HG02588 (cell line): Measurements from ENCODE around the gene CDH10.

ENCODE experiments used
- ATAC-seq: cut with Tn5 transposase; IDR thresholded peaks from one replicate; pipeline ENCODE4 v1.9.1; 2021; ENCODE audit warnings: mild to moderate bottlenecking, moderate library complexity; ENCODE audit not compliant: unreplicated experiment

CDH10 gene

DNA sequence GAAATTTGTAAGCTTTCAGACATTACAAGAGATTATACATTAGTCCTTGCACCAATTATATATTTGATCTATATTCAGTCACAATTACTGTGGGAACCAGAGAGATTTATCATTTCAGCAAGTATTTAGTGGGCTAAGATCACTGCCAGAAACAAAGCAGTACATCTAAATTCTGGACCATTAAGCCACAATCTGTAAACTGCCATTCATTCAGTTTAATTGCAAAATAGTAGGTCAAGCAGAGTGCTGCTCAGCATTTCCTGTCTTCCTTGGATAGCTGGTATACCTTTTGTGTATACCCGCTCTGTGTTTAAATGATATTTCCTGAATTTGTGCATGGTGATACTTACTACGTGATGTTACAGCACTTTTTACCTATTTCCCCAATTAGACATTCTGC lies 42.6 kb downstream of the CDH10 start:
- ATAC-seq = no peak

DNA sequence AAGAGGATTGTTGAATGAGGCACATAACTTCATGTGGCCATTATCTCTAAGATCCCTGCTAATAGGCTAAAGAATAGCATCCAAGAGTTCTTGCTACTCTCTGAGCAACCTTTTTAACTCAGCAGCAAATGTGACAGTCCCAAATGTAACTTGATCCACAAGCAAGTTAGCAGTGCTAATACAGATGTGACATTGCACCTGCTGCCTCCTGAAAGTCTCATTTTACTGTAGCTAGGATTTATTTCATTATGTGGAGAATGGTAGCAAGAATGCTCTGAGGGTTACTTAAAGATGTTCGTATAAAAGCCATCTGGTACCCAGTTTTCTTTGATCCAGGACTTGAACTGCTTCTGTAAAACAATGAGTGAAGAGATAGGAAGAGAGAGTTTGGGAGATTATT lies 45.8 kb downstream of the CDH10 start:
- no peak for ATAC-seq

DNA sequence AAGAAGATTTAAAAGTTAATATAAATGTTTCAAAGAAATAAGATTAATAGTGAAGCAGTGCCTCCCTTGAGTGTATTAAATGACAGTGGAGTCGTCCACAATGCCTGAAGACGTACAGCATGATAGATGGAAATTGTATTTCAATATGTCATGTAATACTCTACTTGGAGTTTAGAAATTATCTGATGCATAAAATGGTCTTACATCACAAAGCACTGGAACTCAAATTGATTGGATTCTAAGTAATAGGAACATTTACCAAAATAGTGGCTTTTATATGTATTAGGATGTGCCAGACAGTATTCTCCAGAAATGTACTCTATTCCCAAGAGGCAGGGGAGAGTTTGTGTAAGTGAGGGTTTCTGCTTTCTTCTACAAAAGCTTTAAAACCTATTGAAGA lies 49.4 kb downstream of the CDH10 start:
- ATAC-seq = no peak

DNA sequence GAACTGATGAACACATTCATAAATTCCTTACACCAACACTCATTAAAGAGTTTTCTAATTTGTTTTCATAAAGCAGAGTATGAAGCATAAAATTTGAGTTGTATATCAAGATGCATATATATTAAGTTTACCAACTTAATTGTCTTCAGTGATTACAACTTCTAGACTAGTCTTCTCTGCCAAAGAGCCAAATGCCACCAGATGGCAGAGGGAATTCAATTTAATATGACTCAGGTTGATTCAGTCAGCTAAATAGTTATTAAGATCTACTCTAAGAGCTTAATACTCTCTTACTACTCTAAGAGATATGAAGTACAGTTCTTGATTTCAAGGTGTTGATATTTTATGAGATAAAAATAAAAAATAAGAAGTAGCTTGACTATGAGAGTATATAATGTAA lies 53.4 kb downstream of the CDH10 start:
- no peak for ATAC-seq

DNA sequence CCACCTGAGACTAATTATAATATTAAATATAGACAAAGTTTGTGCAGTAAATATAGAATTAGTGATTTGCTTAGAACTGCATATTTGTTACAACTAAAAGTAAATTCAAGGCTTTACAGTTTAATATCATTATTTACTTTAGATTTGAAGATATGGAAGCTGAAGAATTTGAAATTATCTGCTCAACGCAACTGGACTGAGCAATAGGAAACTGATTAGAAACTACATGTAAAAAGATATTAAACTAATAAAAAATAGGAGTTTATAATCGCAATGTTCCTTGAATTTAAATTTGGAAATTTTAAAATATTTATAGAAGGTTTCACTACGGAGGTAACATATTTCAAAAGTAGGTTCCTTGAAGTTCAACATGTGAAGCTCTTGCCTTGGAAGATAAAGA lies 55.2 kb downstream of the CDH10 start:
- no peak for ATAC-seq

DNA sequence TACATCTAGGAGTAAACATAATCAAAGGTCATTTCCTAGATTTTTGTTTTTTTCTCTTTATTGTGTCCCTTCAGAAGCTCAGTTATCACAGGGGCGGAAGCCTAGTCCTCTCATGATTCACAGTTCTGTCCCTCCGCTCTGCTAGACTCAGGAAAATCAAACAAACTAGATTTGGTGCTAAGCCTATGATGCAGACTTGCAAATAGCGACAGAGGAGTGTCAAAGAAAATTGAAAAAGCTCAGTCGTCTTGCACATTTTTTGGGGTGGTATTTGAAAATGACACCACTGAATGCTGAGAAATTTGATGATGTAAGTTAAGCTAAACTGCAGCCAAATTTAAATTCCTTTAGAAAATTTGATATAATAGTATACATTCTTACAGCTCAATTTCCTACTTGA lies 59.0 kb downstream of the CDH10 start:
- no peak for ATAC-seq

DNA sequence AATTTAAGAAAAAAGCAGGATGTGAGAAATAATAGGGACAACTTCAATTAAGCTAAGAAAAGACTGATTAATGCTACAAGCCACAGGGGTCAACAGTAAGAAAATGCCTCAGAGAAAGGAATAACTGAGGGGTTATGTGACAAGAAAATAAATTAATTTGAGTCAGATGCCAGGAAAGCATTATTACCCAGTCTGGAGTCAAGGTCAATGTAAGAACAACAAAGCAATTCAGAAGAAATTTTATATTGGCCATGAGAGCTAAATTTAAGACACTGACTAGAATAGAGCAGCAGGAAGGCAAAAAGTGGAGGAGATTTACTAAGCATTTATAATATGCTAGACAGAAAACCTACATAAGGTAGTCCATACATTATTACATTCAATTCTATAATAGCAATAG lies 73.5 kb downstream of the CDH10 start:
- no peak for ATAC-seq

DNA sequence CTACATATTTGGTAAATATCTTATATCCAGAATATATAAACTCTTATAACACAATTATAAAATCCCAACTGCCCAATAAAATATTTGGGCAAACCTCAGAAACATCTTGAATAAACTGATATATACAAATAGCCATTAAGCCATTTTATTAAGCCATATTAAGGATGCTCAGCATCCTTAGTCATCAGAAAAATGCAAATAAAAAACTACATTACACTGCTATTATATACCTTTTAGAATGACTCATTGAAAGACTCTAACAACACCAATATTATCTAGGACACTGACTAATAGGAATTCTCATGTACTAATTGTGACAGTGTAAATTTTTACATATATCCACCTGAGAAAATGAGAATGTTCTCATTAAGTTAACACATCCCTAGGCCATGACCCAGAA lies 77.8 kb downstream of the CDH10 start:
- ATAC-seq = no peak

DNA sequence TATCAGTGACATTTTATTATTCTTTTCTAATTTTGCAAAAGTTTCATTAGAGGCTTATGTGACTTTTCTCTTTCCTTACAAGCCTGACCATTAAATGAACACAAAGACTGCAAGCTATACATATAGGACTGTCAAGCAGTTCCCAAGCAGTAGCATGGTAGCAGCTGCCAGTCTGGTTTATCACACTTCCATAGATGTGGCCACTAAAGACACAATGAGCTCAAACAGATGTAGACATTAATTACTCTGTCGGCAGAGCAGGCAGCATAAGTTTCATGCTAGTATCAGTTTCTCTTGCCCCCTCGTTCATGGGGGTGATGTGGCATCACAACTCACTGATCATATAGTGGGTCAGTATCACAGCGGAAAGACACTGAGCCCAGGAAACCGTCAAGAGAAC lies 89.5 kb downstream of the CDH10 start:
- ATAC-seq = no peak

DNA sequence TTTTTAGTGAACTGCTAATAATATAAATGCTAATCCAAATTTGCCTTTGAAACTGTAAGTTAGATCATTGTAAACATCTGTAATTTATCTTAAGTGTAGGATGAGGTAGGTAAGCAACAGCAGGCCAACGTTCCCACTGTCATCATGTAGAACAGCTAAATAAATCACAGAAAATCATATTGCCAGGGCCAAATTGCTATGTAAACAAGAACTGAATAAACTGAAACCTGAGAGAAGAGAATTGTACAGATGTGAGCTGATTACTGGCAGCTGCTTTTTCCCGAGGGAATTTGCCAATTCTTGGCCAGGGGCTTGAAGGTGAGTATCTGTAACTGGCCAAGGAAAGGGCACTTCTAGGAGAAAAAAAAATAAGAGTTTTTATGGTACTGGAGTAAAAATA lies 97.6 kb downstream of the CDH10 start:
- no peak for ATAC-seq

DNA sequence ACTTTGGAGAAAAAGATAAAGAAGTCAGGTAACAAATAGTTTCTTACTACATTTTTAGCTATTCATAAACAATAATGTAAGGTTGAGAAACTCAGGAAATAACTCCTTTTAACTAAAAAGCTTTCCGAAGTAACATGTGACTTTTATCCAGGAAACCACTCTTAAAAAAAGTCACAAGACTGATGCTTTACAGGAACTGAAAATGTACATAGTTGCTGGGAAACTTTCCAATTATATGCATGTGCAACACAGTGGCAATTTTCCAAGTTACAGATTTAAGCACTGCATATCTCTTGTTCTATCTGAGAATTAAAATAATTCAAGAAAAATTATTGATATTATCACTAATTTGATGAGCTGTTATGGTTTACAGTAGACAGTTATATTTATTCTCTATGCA lies 105.2 kb downstream of the CDH10 start:
- no peak for ATAC-seq

DNA sequence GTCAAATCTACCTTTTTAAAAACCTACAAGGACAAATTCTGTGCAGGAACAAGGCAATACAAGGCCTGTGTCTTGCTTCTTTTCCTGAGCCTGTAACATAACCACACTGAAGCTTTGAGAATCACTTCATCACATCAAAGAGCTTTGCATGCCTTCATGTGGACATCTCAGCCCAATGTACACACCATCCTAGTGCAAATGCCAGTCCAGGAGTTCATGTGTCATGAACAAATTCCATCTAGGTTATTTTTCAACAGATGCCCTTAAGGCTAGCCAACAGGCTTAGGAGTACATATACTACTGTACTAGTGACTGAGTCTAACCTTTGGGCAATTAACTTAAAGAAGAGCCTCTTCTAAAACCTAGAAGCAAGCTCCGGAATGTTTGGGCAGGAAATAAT lies 106.4 kb downstream of the CDH10 start:
- no peak for ATAC-seq

DNA sequence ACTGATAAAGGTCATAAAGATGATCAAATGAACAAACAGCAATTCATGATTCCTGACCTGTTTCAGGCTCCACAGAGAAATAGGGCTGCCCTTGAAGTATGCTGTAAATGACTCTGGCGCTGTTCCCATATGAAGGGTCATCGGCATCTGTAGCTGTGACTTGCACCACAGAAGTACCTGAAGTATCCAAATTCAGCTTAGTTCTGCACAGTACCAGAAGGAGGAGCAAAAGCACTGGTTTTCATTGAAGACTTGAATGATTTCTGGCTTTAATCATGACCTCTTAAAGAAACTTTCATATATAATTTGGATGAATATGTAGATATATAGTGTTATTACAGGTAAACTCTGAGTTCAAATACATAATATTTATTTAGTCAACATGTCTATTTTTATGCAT lies 109.1 kb downstream of the CDH10 start:
- ATAC-seq = no peak

DNA sequence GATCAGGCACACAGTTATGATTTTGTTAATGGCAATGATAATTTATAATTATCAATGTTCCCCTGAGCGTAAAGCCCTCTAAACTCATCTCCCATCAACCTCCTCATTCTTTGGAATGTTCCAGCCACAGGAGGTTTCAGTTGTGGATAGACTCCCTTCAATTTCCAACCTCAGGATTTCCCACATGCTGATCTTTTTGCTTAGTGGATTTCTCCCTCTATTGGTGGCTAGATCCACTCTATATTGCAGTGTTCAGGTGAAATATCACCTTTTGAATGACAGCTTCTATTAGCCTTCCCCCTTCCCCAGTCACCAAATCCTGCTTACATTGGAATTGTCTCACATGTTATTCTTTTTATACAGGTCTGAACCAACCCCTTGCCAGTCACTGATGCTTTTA lies 113.9 kb downstream of the CDH10 start:
- ATAC-seq = no peak

DNA sequence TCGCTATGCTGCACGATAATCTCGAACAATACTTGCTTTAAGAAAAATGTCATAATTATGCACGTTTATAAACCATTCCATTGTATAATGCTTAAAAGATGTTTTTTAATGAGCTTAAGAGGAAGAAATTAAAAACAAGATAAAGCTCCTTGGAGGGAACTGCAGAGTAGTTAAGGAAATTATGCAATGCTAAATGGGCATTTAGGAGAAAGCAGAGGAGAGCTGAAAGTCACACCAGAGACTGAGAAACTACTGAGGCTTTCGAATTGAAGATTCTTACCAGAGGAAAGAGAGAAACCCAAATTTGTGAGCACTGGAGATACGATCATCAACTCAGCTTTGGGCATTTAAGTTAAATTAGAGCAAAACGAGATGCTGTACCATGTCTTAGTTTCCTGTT lies 119.4 kb downstream of the CDH10 start:
- no peak for ATAC-seq

DNA sequence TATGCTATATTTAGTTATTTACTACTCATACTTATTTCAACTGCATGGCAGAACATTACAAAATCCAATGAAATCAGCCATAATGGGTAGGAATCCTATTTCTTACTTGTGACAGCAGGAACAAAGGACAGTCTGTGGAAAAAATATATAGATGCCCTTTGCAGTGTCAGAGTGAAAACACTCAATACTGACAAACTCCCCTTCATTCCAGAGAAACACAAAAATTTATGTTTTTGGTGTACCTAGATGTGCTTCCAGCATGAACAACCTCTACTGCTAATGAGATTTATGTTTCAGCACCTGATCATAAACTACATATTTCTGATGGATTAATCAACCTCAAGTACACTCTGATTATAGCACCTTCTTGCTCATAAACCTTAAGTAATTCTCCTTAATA lies 132.4 kb downstream of the CDH10 start:
- no peak for ATAC-seq

DNA sequence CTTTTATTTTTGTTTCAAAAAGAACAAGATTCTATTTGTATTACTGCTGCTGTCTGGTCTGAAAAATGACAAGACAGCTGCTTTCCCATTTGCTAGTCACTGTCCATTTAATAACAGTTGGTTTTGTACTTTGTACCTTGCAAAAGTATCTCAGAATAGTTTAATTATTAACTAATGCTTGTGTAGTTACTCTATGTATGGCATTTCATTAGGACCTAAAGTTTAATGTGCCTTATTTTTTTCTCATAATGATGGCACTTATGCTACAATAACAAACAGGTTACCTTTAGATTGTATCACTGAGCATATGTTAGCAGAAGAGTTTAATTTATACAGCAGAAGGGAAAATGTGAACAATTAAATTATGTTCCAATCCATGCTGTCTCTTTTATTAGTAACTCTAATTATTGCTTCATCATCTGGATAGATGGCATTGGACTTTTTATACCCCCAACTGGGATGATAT lies 134.2 kb downstream of the CDH10 start:
- no peak for ATAC-seq

DNA sequence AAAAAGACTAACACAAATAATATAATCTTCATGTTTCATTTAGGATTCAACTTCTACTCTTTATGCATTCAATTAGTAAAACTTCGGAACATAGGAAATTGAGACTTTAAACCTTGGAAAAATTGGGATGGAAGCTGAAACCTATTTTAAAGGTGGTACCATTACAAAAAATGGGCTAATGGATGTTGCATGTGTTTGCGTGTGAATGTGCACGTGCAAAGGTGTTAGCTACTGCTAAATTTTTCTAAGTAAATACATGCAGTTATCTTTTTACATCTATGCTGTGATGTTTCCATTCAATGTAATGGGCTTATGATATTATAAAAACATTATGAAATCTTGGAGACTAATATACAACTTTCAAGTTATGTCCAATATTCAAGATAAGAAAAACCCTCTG lies 134.8 kb downstream of the CDH10 start:
- ATAC-seq = no peak

DNA sequence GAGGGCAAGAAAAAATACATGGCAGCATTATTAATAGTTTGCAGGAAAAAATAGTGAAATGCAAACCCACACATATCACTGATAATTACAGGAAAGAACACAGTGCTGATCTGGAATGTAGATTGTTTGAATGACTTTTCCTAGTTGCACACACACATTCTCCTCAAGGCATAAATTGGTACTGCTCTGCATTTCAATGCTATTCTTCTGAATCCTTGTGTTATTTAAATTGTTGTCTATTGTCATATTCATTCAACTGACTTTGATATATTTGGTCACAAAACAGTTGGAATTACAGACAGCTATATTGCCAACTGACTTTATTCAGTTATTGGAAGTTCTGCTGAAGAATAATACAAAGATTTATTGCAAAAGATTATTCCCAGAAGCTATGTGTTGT lies 139.5 kb downstream of the CDH10 start:
- ATAC-seq = no peak

DNA sequence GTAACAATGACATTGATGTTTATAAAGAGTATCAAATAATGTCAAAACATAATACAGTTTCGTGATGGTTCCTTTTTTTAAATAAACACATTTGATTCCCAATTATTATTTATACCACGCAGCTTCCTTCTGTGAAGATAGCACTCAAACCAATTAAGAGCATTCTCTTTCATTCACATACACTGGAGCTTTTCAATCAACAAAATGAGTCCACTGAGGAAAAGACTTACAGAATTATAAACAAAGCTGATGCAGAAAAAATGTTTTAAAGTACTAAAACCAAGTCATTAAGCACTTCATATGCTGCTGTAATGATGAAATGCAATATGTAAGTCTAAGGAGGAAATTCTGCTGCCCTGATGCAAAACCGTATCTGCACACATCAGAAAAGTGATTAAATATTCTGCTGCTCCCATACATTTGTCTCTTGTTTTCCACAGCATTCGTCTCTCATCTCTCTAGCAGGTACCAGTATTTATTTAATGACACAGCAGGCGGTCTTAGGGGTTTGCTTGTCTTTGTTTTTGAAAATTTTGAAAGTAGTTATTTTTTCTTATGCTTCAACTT lies 147.1 kb downstream of the CDH10 start:
- no peak for ATAC-seq

DNA sequence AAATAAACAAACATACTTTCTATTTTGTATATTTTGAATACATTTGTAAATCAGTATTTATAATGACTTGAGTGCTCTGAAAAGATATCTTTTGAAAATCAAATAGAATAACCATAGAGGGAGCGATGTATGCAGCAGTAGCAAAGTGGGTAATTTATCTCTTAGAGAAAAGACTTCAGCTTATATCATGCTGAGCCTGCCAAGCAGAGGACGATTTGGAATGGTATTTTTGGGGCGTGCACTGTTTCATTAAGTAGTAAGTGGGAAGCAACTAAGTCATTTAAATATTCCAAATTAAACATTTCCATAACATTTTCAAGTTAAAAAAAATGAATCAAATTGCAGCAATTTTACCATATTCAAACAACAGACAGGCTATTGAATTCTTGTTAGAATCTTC lies 147.6 kb downstream of the CDH10 start:
- no peak for ATAC-seq

DNA sequence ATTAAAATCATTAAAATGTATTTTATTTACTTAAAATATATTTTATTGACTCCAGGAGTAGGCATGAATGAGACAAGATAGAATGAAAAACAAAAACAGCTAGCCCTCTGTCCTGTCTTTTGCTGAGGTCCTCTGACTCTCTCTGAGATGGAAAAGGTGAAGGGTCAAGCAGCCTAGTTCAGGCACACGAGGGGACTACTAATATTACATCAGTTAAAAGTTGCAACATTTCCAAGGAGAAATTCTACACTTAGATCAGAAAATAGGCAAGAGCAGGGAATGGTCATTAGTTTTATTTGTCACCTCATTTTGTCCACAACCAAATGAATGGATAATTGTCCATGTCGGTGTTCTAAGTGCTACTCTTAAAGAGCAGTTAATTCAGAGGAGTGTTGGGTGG lies 148.5 kb downstream of the CDH10 start:
- ATAC-seq = no peak

DNA sequence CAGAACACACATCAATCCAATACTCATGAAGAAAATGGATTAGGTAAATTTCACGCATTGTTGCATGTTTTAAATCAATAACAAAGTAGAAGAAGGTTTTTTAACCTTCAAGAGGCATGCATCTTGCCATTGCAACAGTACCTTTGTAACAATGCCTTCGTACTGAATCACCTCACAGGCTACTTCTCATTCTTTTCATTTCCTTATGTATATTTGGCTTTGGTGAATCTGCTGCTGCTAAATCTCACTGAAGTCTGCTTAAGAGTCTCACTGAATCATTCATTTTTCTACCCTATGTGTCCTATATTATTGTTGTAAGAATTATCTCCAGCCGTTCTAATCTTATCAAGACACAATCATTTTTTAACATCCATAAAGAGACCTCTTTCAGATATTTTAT lies 152.5 kb downstream of the CDH10 start:
- ATAC-seq = no peak

DNA sequence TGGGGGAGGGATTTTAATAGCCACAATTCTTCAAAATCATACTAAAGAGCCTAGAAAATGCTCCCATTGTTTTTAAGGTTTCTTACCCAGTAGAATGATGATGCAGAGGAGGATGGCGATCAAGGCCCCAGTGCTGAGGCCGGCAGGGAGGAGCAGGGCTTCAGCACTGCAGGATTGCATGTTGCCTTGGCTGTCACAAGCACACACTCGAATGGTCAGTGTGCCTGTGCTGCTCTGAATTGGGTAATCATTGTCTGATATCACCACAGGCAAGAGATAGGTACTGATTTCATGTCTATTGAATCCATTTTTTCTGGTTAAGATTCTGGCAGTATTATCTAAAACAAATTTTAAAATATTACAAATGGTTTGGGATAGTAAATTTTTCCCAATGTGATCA lies 153.3 kb downstream of the CDH10 start:
- no peak for ATAC-seq
